Smooth muscle cell (in vitro differentiated cells): Measurements from ENCODE around the gene SMIM27. TPM values are rescaled to one million over a fixed set of nuclear protein-coding genes. Genes with fewer than 3 reads are reported as not detected.

Experiments
- polyA plus RNA-seq: library from polyadenylated mRNA; unstranded; fragments of >200 nt; fragmentation: Nextera tagmentation; extraction: Ambion mirVana; gene quantifications from 2 replicates; pipeline ENCODE4 v1.2.1, GENCODE V29; 2016
- total RNA-seq: library from RNA; depleted of rRNA; stranded (reverse); fragments of >200 nt; gene quantifications from 2 replicates; pipeline ENCODE4 v1.2.3, GENCODE V29; 2014

The SMIM27 gene
- total and polyA plus RNA-seq, 2 experiments from 2014 or later: 2.9 to 36.6 TPM

Other genes starting within 250 kb of the SMIM27 start
- gene ACO1, start 167.7 kb upstream of the SMIM27 start, total RNA-seq: 72.3 and 83.1 TPM in 2 replicates
- gene ACO1, start 167.7 kb upstream of the SMIM27 start, polyA plus RNA-seq: 54.3 and 74.4 TPM in 2 replicates
- 4.0 and 6.8 TPM in 2 replicates for gene RIGI, start 26.1 kb upstream of the SMIM27 start, total RNA-seq
- 1.8 and 2.3 TPM in 2 replicates for gene RIGI, start 26.1 kb upstream of the SMIM27 start, polyA plus RNA-seq
- 25.3 and 34.1 TPM in 2 replicates for gene TOPORS, start 259 bp downstream of the SMIM27 start, total RNA-seq
- 13.9 and 14.2 TPM in 2 replicates for gene TOPORS, start 259 bp downstream of the SMIM27 start, polyA plus RNA-seq
- 114 and 172 TPM in 2 replicates for gene NDUFB6, start 20.8 kb downstream of the SMIM27 start, total RNA-seq
- 149 and 162 TPM in 2 replicates for gene NDUFB6, start 20.8 kb downstream of the SMIM27 start, polyA plus RNA-seq
- not detected in 2 replicates for gene TAF1L, start 83.3 kb downstream of the SMIM27 start, total RNA-seq
- 0.02 TPM in 1 of 2 replicates, not detected in the other for gene TAF1L, start 83.3 kb downstream of the SMIM27 start, polyA plus RNA-seq
- gene TMEM215, start 231.2 kb downstream of the SMIM27 start, total RNA-seq: 12.9 and 16.9 TPM in 2 replicates
- 5.7 and 8.3 TPM in 2 replicates for gene TMEM215, start 231.2 kb downstream of the SMIM27 start, polyA plus RNA-seq